Stimulated activated CD8-positive, alpha-beta memory T cell treated with anti-CD3 and anti-CD28 coated beads, Interleukin-2, amount 100 ng/mL, for 48 hours (primary cell): ENCODE results near the gene PRL.

ENCODE experiments used
- DNase-seq, 2 donors: peaks; one replicate each; pipeline ENCODE4 v3.0.0-alpha.2; 2020; ENCODE audit warnings: low read depth in 2 of 2

PRL gene

GRCh38 chr6:22295145-22295544, 1.7 kb downstream of the PRL start:
- DNase-seq, result no peak

- no peak for DNase-seq
These were observed 2.5 kb downstream of the PRL start for GRCh38 chr6:22294301-22294700.

- no peak for DNase-seq
These were observed 6.8 kb downstream of the PRL start for GRCh38 chr6:22290045-22290444.

- DNase-seq, result no peak
These were observed 8.1 kb downstream of the PRL start for GRCh38 chr6:22288721-22289120.

- no peak for DNase-seq
These were observed 12.2 kb downstream of the PRL start for GRCh38 chr6:22284666-22285065.

- no peak for DNase-seq
These were observed 15.3 kb downstream of the PRL start for GRCh38 chr6:22281341-22282085.

GRCh38 chr6:22279427-22279826, 17.4 kb downstream of the PRL start:
- no peak for DNase-seq

- DNase-seq, result no peak
These were observed 25.8 kb downstream of the PRL start for GRCh38 chr6:22271081-22271480.

GRCh38 chr6:22263748-22264147, 33.1 kb downstream of the PRL start:
- no peak for DNase-seq

GRCh38 chr6:22254886-22255285, 42.0 kb downstream of the PRL start:
- DNase-seq, result no peak

GRCh38 chr6:22253955-22254655, 42.7 kb downstream of the PRL start:
- no peak for DNase-seq

GRCh38 chr6:22251348-22251747, 45.5 kb downstream of the PRL start:
- no peak for DNase-seq

- DNase-seq, result no peak
These were observed 46.4 kb downstream of the PRL start for GRCh38 chr6:22250486-22250885.

- no peak for DNase-seq
These were observed 47.0 kb downstream of the PRL start for GRCh38 chr6:22249711-22250350.

GRCh38 chr6:22248513-22249308, 48.1 kb downstream of the PRL start:
- no peak for DNase-seq

- no peak for DNase-seq
These were observed 48.8 kb downstream of the PRL start for GRCh38 chr6:22247916-22248482.

GRCh38 chr6:22240025-22240424, 56.8 kb downstream of the PRL start:
- no peak for DNase-seq

- DNase-seq, result no peak
These were observed 57.4 kb downstream of the PRL start for GRCh38 chr6:22239261-22239921.

- no peak for DNase-seq
These were observed 58.0 kb downstream of the PRL start for GRCh38 chr6:22238861-22239260.

- DNase-seq, result no peak
These were observed 59.3 kb downstream of the PRL start for GRCh38 chr6:22237526-22237925.
